ENCODE data around the gene PCSK6. TPM values are rescaled to one million over a fixed set of nuclear protein-coding genes. Genes with fewer than 3 reads are reported as not detected.

The PCSK6 gene
- total RNA-seq, 1 experiment from 2014 or later = 3.7 TPM

- TF ChIP-seq, protein P1, sequence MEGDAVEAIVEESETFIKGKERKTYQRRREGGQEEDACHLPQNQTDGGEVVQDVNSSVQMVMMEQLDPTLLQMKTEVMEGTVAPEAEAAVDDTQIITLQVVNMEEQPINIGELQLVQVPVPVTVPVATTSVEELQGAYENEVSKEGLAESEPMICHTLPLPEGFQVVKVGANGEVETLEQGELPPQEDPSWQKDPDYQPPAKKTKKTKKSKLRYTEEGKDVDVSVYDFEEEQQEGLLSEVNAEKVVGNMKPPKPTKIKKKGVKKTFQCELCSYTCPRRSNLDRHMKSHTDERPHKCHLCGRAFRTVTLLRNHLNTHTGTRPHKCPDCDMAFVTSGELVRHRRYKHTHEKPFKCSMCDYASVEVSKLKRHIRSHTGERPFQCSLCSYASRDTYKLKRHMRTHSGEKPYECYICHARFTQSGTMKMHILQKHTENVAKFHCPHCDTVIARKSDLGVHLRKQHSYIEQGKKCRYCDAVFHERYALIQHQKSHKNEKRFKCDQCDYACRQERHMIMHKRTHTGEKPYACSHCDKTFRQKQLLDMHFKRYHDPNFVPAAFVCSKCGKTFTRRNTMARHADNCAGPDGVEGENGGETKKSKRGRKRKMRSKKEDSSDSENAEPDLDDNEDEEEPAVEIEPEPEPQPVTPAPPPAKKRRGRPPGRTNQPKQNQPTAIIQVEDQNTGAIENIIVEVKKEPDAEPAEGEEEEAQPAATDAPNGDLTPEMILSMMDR (conservative IDR thresholded peaks at IDR 0.05; ENCODE audit: low read depth, low read length) = no peak
Observed at GRCh38 chr15:101445562-101446517, 43.7 kb downstream of the PCSK6 start.

GRCh38 chr15:101444807-101445508, 44.5 kb downstream of the PCSK6 start:
- H3K9me3 ChIP-seq (ENCODE audit: low read length) = no peaks in the 10 kb centered on the region
- H3K9me2 ChIP-seq (replicated peaks; ENCODE audit: low read length) = no peaks in the 10 kb centered on the region
- peaks cover 13% of the 10 kb centered on the region for H3K4me1 ChIP-seq (ENCODE audit: insufficient read depth, low read length)
- no peak overlapping the region for H2AFZ ChIP-seq (ENCODE audit: low read length)
- no peak overlapping the region for H3K9ac ChIP-seq (ENCODE audit: low read length)
- no peak overlapping the region for H3K27ac ChIP-seq (ENCODE audit: low read length)
- no peaks in the 10 kb centered on the region for H4K20me1 ChIP-seq (ENCODE audit: low read length)
- BruUV-seq (replicated peaks) = no TSS peak
- ATAC-seq = no peak
- H3K79me2 ChIP-seq (ENCODE audit: low read length) = no peaks in the 10 kb centered on the region
- TF ChIP-seq EZH2 (IDR thresholded peaks at IDR 0.05; ENCODE audit: low read length, unreplicated experiment) (no peak), EZH2phosphoT487 (IDR thresholded peaks at IDR 0.05; ENCODE audit: borderline replicate concordance, low read length) (no peak)
- TF ChIP-seq, protein P1 (conservative IDR thresholded peaks at IDR 0.05; ENCODE audit: low read depth, low read length) = no peak
- peaks cover 19% of the 10 kb centered on the region; the same call in 1 of the 2 replicates for H3K27me3 ChIP-seq (ENCODE audit: low read length)
- intact Hi-C loops (cut with micrococcal nuclease) = no loop called here
- no peak for DNase-seq
- POLR2A ChIA-PET (ENCODE audit: unreplicated experiment) = no interaction called here
- H3K36me3 ChIP-seq (ENCODE audit: low read depth, low read length) = no peaks in the 10 kb centered on the region
- no peak overlapping the region for H3K4me2 ChIP-seq (ENCODE audit: low read length)
- H3F3A ChIP-seq (ENCODE audit: low read length, unreplicated experiment) = no peaks in the 10 kb centered on the region
- CTCF ChIA-PET = no interaction called here
- H3K4me3 ChIP-seq (ENCODE audit: low read length) = no peak overlapping the region

More at GRCh38 chr15:101445562-101446517, 43.7 kb downstream of the PCSK6 start:
- Histone ChIP-seq H3K79me2 (ENCODE audit: low read length) (no peaks in the 10 kb centered on the region), H3K9me3 (ENCODE audit: low read length) (no peaks in the 10 kb centered on the region), H3K27me3 (ENCODE audit: low read length) (peaks cover 14% of the 10 kb centered on the region; the same call in 1 of the 2 replicates), H3K4me2 (ENCODE audit: low read length) (peak overlapping the region; percentile 66), H3F3A (ENCODE audit: low read length, unreplicated experiment) (no peaks in the 10 kb centered on the region), H3K4me3 (ENCODE audit: low read length) (no peak overlapping the region), H3K9me2 (replicated peaks; ENCODE audit: low read length) (no peaks in the 10 kb centered on the region), H3K9ac (ENCODE audit: low read length) (no peak overlapping the region), H3K36me3 (ENCODE audit: low read depth, low read length) (no peaks in the 10 kb centered on the region), H4K20me1 (ENCODE audit: low read length) (no peaks in the 10 kb centered on the region), H3K4me1 (ENCODE audit: insufficient read depth, low read length) (peaks cover 13% of the 10 kb centered on the region), H3K27ac (ENCODE audit: low read length) (peak overlapping the region; percentile 43), H2AFZ (ENCODE audit: low read length) (no peak overlapping the region)
- CTCF ChIA-PET = no interaction called here
- peak; percentile 91 for ATAC-seq
- no TSS peak for BruUV-seq (replicated peaks)
- intact Hi-C loops (cut with micrococcal nuclease) = no loop called here
- peak; percentile 84 for DNase-seq
- POLR2A ChIA-PET (ENCODE audit: unreplicated experiment) = no interaction called here

Data from PC-3 (cell line).